GM23248 (cell line): ENCODE measurements around the gene TAF1L. TPM values are rescaled to one million over a fixed set of nuclear protein-coding genes. Genes with fewer than 3 reads are reported as not detected.
A peak's percentile ranks its signal among the peaks of the same experiment; 100 is the strongest.
"Not testable (repeated sequence)": the region's sequence is repeated elsewhere in the genome, so short reads cannot be mapped to it uniquely, and the experiment has no call there.

Source experiments
- DNase-seq: peaks from one replicate; pipeline ENCODE4 v3.0.0-alpha.2; 2015
- H2AFZ ChIP-seq: fragments of 200-600 bp; sonication (generic); 2 replicates; pipeline ENCODE4 v1.6.1; 2016; ENCODE audit warnings: antibody characterized with exemption
- H3F3A ChIP-seq: fragments of 200-600 bp; sonication (generic); 2 replicates; pipeline ENCODE4 v1.6.1; 2016; ENCODE audit warnings: mild to moderate bottlenecking, antibody characterized with exemption, mixed run types; ENCODE audit not compliant: insufficient read depth
- H3K27ac ChIP-seq: fragments of 200-600 bp; sonication (generic); 2 replicates; pipeline ENCODE4 v1.5.1; 2016; ENCODE audit warnings: mild to moderate bottlenecking
- H3K27me3 ChIP-seq: fragments of 200-600 bp; sonication (generic); replicated peaks from 2 replicates; pipeline ENCODE4 v1.6.1; 2016; ENCODE audit warnings: mild to moderate bottlenecking; ENCODE audit not compliant: insufficient read depth
- H3K36me3 ChIP-seq: fragments of 200-600 bp; sonication (generic); 2 replicates; pipeline ENCODE4 v1.6.1; 2016; ENCODE audit warnings: low read depth, mild to moderate bottlenecking
- H3K4me1 ChIP-seq: fragments of 200-600 bp; sonication (generic); 2 replicates; pipeline ENCODE4 v1.6.1; 2016; ENCODE audit warnings: mild to moderate bottlenecking; ENCODE audit not compliant: insufficient read depth
- H3K4me2 ChIP-seq: fragments of 200-600 bp; sonication (generic); one replicate; pipeline ENCODE4 v1.6.1; 2016; ENCODE audit warnings: mild to moderate bottlenecking; ENCODE audit not compliant: unreplicated experiment
- H3K4me3 ChIP-seq: fragments of 200-600 bp; sonication (generic); 2 replicates; pipeline ENCODE4 v1.5.1; 2016; ENCODE audit warnings: mild to moderate bottlenecking
- H3K79me2 ChIP-seq: fragments of 200-600 bp; sonication (generic); 2 replicates; pipeline ENCODE4 v1.6.1; 2016; ENCODE audit warnings: mild to moderate bottlenecking; ENCODE audit not compliant: insufficient read depth
- H3K9ac ChIP-seq: fragments of 200-600 bp; sonication (generic); 2 replicates; pipeline ENCODE4 v1.6.1; 2016; ENCODE audit warnings: mild to moderate bottlenecking
- H3K9me2 ChIP-seq: fragments of 200-600 bp; sonication (generic); 2 replicates; pipeline ENCODE4 v1.6.1; 2016; ENCODE audit warnings: mixed run types, mild to moderate bottlenecking, moderate library complexity; ENCODE audit not compliant: insufficient read depth
- H3K9me3 ChIP-seq: fragments of 200-600 bp; sonication (generic); one replicate; pipeline ENCODE4 v1.6.1; 2017; ENCODE audit warnings: low read depth
- H4K20me1 ChIP-seq: fragments of 200-600 bp; sonication (generic); 2 replicates; pipeline ENCODE4 v1.6.0; 2016; ENCODE audit not compliant: insufficient read depth
- EZH2 ChIP-seq: fragments of 200-600 bp; sonication (generic); IDR thresholded peaks from 2 replicates; pipeline ENCODE4 v1.6.1; 2018; ENCODE audit warnings: antibody characterized with exemption, mild to moderate bottlenecking; ENCODE audit not compliant: insufficient read depth, poor library complexity, severe bottlenecking
- EZH2phosphoT487 ChIP-seq: fragments of 200-600 bp; sonication (generic); IDR thresholded peaks from 2 replicates; pipeline ENCODE4 v1.6.1; 2018; ENCODE audit warnings: antibody characterized with exemption, moderate library complexity, mild to moderate bottlenecking, low read depth; ENCODE audit not compliant: insufficient read depth
- WGBS, 2 experiments: methylation state at CpG; one replicate each; pipeline ENCODE4 v1.1.6; 2015 to 2017; ENCODE audit warnings: low lambda C conversion rate in 2 of 2, low coverage in 1 of 2; ENCODE audit errors: missing lambda C conversion rate in 2 of 2; 5-methylcytosine and 5-hydroxymethylcytosine counted together
- in situ Hi-C: fragments of 300-500 bp; cut with MboI; formaldehyde crosslinking; loops from 2 replicates; pipeline ENCODE4 v1.15.0; 2020
- polyA plus RNA-seq: library from polyadenylated mRNA; unstranded; fragments of >200 nt; fragmentation: Nextera tagmentation; extraction: Ambion mirVana; gene quantifications from 2 replicates; pipeline ENCODE4 v1.2.1, GENCODE V29; 2016
- total RNA-seq: library from RNA; depleted of rRNA; stranded (reverse); fragments of >200 nt; shearing (Covaris generic); gene quantifications from 2 replicates; pipeline ENCODE4 v1.2.3, GENCODE V29; 2014

Gene TAF1L
- total and polyA plus RNA-seq, 2 experiments from 2014 or later = not detected

DNA sequence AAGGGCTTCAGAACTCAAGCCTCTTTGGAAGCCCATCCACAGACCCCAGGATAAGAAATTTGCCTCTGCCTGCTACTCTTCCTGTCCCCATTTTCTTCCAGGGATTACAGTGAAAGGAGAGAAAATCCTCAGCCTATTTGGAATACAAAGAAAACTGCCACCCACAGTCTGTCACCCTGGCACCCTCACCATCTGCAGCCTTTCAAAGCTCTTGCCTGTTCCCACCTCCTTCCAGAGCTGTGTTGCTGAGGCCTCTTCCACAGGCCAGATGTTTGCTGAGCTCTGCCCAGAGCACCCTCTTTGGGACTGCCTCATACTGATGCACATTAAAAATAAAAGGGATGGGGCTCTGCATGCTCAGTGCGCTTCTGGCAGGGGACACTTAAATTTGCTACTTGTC is 35.9 kb upstream of the TAF1L start:
- Histone ChIP-seq H2AFZ (no peak overlapping the region), H3K4me2 (no peak overlapping the region), H3K9ac (no peak overlapping the region), H3K4me1 (0 out of 2 replicates have a peak, but pooled peaks cover 5% of the 10 kb centered on the region), H3K27me3 (no peaks in the 10 kb centered on the region), H3K9me3 (no peaks in the 10 kb centered on the region), H3K36me3 (no peaks in the 10 kb centered on the region), H3K4me3 (no peak overlapping the region), H3F3A (peaks cover 13% of the 10 kb centered on the region; the same call in 1 of the 2 replicates), H3K27ac (no peak overlapping the region), H3K79me2 (no peaks in the 10 kb centered on the region), H4K20me1 (no peaks in the 10 kb centered on the region), H3K9me2 (no peaks in the 10 kb centered on the region)
- no peak for TF ChIP-seq EZH2phosphoT487
- no peak for TF ChIP-seq EZH2
- DNase-seq = no peak
- in situ Hi-C loops = no loop called here
- WGBS, 2 experiments = 5 to 7% methylated on average over 1 of the region's 1 CpG

DNA sequence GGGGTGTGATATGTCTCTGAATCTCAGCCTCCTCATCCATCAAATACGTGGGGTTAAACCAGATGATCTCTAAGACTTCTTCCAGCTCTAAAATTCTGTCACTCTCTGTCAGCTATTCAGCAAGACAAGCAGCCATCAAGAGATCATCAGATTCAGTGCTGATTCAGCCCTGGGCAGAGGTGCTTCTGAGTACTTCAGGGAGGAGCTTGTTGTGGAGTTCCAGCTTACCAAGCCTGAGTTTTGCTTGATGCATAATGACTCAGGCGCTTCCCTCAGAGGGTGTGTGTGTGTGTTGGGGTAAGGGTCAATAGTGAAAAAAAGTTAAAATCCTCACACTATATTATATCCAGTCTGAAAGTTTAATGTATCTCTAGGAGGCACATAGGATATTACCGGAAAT is 29.6 kb upstream of the TAF1L start:
- Histone ChIP-seq H3F3A (no peaks in the 10 kb centered on the region), H3K79me2 (no peaks in the 10 kb centered on the region), H3K9me3 (no peaks in the 10 kb centered on the region), H3K4me1 (no peaks in the 10 kb centered on the region), H3K27me3 (no peaks in the 10 kb centered on the region), H3K9me2 (no peaks in the 10 kb centered on the region), H3K9ac (no peak overlapping the region), H3K36me3 (no peaks in the 10 kb centered on the region), H4K20me1 (no peaks in the 10 kb centered on the region), H3K4me3 (no peak overlapping the region), H2AFZ (no peak overlapping the region), H3K27ac (no peak overlapping the region), H3K4me2 (peak overlapping the region; percentile 40)
- DNase-seq = peak; percentile 69
- TF ChIP-seq EZH2phosphoT487 = no peak
- in situ Hi-C loops = no loop called here
- WGBS, 2 experiments = 11 to 14% methylated on average over 3 of the region's 3 CpGs

DNA sequence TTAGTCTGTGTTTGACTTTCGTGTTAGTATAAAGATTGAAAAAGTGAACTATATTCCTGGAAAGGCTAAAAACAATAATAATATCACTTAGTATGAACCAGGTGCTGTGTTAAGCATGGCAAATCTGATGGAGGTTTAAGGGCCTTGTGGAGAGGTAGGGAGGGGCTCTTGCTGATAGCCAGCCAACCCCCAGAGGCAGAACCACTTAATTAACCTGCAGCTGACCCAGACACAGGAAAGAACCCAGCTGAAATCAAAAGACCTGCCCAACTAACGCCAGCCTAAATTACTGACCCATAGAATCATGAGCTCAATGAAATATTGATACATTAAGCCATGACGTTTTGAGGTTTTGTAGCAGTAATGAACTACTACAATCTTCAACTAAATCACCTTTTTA is 28.3 kb upstream of the TAF1L start:
- WGBS, 2 experiments = 3 to 16% methylated on average over 3 of the region's 3 CpGs

DNA sequence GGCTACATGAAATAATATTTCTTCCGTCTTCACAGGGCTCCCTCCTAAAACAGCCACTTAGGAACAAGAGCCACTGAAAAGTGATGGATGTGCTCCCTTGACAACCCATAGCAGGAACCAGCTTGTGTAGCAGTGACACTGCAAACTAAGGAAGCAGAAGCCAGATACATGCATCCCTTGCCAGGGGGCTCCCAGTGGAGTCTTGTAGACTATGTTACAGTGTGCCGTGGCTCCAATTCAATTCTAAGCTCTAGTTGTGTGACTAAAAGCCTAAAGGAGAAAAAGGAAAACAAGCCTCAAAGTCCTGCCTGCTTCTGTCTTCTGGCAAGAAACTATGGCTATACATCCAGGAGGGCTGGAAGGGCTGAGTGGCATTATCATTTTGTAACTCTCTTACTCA is 12.2 kb upstream of the TAF1L start:
- Histone ChIP-seq H3K4me2 (no peak overlapping the region), H3K9ac (no peak overlapping the region), H3K36me3 (no peaks in the 10 kb centered on the region), H3K4me3 (no peak overlapping the region), H3K9me3 (no peaks in the 10 kb centered on the region), H3K9me2 (no peaks in the 10 kb centered on the region), H3K4me1 (peaks cover 4% of the 10 kb centered on the region), H4K20me1 (no peaks in the 10 kb centered on the region), H2AFZ (no peak overlapping the region), H3F3A (no peaks in the 10 kb centered on the region), H3K27me3 (no peaks in the 10 kb centered on the region), H3K27ac (no peak overlapping the region), H3K79me2 (no peaks in the 10 kb centered on the region)
- in situ Hi-C loops = no loop called here
- no peak for DNase-seq
- TF ChIP-seq EZH2 = no peak
- TF ChIP-seq EZH2phosphoT487 = no peak
- WGBS, 2 experiments = 41 to 46% methylated on average over 2 of the region's 2 CpGs

More for the DNA sequence above, 28.3 kb upstream of the TAF1L start:
- Histone ChIP-seq H3K4me3 (no peak overlapping the region), H3K9me2 (no peaks in the 10 kb centered on the region), H3K36me3 (no peaks in the 10 kb centered on the region), H3K79me2 (no peaks in the 10 kb centered on the region), H3K27ac (no peak overlapping the region), H2AFZ (no peak overlapping the region), H3K4me2 (no peak overlapping the region), H3F3A (no peaks in the 10 kb centered on the region), H3K9ac (no peak overlapping the region), H4K20me1 (no peaks in the 10 kb centered on the region), H3K4me1 (no peaks in the 10 kb centered on the region), H3K27me3 (no peaks in the 10 kb centered on the region), H3K9me3 (no peaks in the 10 kb centered on the region)
- TF ChIP-seq EZH2 = no peak
- TF ChIP-seq EZH2phosphoT487 = no peak
- in situ Hi-C loops = no loop called here
- DNase-seq = no peak

DNA sequence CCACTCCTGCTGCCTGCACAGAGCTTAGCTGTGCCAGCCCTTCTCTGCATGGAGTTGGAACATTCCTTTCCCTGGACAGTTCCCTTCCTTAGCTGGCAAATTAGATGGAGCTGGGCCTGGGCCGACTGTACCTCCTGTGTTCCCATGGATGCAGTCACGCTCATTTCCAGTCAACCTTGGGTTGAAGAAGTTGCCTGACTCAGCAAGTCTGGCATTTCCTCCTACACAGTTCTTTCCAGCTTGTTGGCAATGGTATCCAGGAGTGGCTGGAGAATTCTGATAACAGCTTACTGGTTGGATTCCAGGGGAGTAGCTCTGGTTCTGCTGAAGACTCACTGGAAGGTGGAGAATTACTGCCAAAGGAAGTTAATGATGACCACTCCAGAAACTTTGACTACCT is 9.2 kb upstream of the TAF1L start:
- H3K4me1 ChIP-seq = peaks cover 4% of the 10 kb centered on the region
- 13 to 20% methylated on average over 2 of the region's 2 CpGs for WGBS, 2 experiments
- H3K9me3 ChIP-seq = no peaks in the 10 kb centered on the region
- H3F3A ChIP-seq = no peaks in the 10 kb centered on the region
- H3K9me2 ChIP-seq = no peaks in the 10 kb centered on the region
- H3K4me3 ChIP-seq = no peak overlapping the region
- no peaks in the 10 kb centered on the region for H3K79me2 ChIP-seq
- TF ChIP-seq EZH2 (no peak), EZH2phosphoT487 (no peak)
- peak overlapping the region; percentile 28 for H3K27ac ChIP-seq
- H3K36me3 ChIP-seq = no peaks in the 10 kb centered on the region
- in situ Hi-C loops = no loop called here
- no peak overlapping the region for H3K9ac ChIP-seq
- DNase-seq = peak; percentile 90
- no peak overlapping the region for H2AFZ ChIP-seq
- peak overlapping the region; percentile 9 for H3K4me2 ChIP-seq
- no peaks in the 10 kb centered on the region for H4K20me1 ChIP-seq
- no peaks in the 10 kb centered on the region for H3K27me3 ChIP-seq

DNA sequence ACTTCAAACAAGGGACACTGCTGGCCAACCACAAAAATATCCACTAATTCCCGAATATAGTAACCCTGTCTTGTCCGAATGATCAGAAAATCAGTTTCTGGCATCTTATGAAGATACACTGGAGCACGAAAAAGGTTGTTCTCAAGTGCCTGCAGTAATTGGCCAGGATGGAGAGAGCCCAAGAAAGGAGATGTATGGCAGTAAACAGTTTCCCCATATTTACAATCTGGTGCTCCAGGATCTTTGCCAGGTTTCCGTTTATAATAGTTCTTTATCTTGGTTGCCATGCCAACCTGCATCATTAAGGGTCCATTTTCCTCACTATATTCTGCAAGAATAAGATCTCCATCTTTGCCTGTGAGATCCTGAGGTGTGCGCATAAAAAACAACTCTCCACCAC is 2.3 kb downstream of the TAF1L start:
- H3K79me2 ChIP-seq, H2AFZ ChIP-seq, H4K20me1 ChIP-seq, H3K4me1 ChIP-seq, H3K9ac ChIP-seq, H3K27ac ChIP-seq, DNase-seq, H3K9me2 ChIP-seq, H3K36me3 ChIP-seq, H3K9me3 ChIP-seq, in situ Hi-C loops, H3K4me2 ChIP-seq, H3F3A ChIP-seq, H3K4me3 ChIP-seq, H3K27me3 ChIP-seq: not testable (repeated sequence)
- WGBS, 2 experiments = 27 to 41% methylated on average over 5 of the region's 5 CpGs
